GM18526 (cell line): ENCODE measurements around the gene KRTAP5-10.

ENCODE experiments used
- POLR2A ChIP-seq: IDR thresholded peaks from 3 replicates; pipeline ENCODE4 v1.6.1; 2011; ENCODE audit not compliant: insufficient read length; ENCODE audit errors: extremely low read depth

Gene KRTAP5-10

DNA sequence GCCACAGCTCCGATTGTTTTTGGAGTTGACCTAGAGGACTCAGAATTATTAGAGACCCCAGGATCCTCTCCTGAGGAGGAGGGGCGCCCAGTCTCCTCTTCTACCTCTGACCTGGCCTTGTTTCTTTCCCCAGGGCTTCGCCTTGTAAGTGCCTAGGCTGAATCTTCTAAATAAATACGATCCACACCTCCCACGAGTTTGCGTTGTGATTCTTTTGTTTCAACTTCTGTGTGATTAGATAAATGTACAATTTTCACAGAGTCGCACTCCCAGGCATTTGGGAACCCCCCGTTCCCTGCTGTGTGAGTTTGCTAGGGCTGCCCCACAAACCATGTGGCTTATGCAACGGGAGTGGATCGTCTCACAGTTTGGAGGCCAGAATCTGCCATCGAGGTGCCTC lies 26.3 kb upstream of the KRTAP5-10 start:
- TF ChIP-seq POLR2A, result no peak

DNA sequence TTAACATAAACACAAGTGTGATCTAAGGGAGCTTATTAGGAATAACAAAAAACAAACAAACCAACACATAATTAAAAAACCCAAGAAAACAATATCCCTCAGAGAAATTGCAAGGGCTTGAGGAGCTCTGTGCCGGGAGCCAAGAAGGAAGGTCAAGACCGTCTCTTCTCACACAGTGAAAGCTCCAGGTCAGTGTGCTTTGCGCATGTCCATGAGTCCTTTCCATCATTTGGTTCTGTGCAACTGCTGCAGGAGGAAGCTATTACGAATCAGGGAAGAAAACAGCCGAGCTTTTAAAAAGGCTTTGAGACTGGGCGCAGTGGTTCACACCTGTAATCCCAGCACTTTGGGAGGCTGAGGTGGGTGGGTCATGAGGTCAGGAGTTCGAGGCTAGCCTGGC lies 23.0 kb upstream of the KRTAP5-10 start:
- TF ChIP-seq POLR2A, result no peak

- no peak for TF ChIP-seq POLR2A
These were observed 22.2 kb upstream of the KRTAP5-10 start for GRCh38 chr11:71542879-71543777.

GRCh38 chr11:71543866-71544265 lies 21.5 kb upstream of the KRTAP5-10 start:
- no peak for TF ChIP-seq POLR2A

- TF ChIP-seq POLR2A, result no peak
These were observed 20.7 kb upstream of the KRTAP5-10 start for GRCh38 chr11:71544525-71545214.

- TF ChIP-seq POLR2A, result no peak
These were observed 19.9 kb upstream of the KRTAP5-10 start for GRCh38 chr11:71545405-71545966.

GRCh38 chr11:71548120-71548519 lies 17.2 kb upstream of the KRTAP5-10 start, which contains the start of gene KRTAP5-9:
Gene KRTAP5-9 (plus strand): TSS chr11:71548420. CDS start chr11:71548658, 238 bp downstream.
- no peak for TF ChIP-seq POLR2A

DNA sequence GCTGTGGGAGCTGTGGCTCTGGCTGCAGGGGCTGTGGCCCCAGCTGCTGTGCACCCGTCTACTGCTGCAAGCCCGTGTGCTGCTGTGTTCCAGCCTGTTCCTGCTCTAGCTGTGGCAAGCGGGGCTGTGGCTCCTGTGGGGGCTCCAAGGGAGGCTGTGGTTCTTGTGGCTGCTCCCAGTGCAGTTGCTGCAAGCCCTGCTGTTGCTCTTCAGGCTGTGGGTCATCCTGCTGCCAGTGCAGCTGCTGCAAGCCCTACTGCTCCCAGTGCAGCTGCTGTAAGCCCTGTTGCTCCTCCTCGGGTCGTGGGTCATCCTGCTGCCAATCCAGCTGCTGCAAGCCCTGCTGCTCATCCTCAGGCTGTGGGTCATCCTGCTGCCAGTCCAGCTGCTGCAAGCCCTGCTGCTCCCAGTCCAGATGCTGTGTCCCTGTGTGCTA lies 16.6 kb upstream of the KRTAP5-10 start:
- TF ChIP-seq POLR2A, result no peak

DNA sequence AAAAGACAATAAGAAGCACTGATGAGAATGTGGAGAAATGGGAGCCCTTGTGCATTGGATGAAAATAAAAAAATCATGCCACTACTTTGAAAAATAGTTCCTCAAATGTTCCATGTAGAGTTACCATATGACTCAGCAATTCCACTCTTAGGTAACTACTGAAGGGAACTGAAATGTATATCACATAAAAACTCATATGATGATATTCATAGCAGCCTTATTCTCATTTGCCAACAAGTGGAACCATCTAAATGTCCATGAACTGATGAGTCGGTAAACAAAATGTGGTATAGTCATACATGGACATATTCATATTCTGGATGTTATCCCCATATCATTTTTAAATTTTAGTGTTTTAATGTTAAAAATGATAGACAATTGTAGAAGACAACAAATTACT lies 13.7 kb upstream of the KRTAP5-10 start:
- no peak for TF ChIP-seq POLR2A

DNA sequence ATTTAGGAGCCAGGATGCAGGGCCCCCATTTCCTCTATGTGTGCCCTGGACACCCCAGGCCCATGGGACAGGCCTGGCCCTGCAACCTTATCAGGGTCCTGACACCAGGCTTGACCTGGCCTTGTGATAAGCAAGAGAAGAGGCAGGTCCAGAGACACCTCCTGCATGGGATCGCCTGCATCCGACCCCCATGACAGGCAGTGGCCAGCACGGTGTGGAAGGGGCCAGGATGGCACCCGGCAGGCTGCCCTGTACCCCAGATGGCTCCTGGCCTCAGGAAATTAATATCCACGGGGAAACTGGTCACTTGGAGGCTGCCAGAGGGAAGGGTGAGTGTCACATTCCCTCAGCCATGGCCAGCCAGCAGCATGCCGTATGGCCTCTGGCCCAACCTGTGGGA lies 10.4 kb upstream of the KRTAP5-10 start:
- TF ChIP-seq POLR2A, result no peak

GRCh38 chr11:71555508-71555907 lies 9.9 kb upstream of the KRTAP5-10 start:
- no peak for TF ChIP-seq POLR2A

DNA sequence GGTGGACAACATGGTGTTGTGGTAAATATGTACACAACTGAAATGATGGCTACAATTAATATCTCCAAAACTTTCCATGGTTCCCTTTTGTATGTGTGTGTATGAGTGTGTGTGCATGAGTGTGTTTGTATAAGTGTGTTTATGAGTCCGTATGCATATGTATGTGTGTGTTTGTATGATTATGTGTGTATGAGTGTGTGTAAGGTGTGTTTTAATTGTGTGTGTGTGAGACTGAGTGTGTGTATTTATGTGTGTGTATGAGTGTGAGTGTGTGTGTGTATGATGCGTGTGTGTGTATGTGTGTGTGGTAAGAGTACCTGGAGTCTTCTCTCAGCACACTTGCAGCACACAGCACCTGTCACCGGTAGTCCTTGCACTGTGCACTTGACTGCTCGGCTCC lies 9.3 kb upstream of the KRTAP5-10 start:
- TF ChIP-seq POLR2A, result no peak

DNA sequence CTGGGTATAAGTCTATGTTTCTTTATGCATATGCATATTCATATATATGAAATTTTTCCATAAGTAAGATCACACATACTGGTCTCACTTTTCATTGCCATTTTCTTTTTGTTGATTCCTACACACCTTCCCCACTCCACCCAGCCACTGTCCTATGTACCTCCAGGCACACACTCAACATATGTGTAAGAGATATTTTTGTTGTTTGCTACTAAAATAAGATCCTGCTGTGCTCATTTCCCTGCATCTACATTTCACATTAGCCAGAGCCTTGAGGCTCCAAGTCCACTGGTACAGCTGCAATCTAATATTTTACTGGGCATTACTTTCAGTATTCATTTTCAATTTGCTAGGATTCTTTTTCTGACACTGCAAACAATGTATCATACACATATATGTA lies 8.1 kb upstream of the KRTAP5-10 start:
- no peak for TF ChIP-seq POLR2A

- no peak for TF ChIP-seq POLR2A
These were observed 6.4 kb upstream of the KRTAP5-10 start for GRCh38 chr11:71558996-71559395.

DNA sequence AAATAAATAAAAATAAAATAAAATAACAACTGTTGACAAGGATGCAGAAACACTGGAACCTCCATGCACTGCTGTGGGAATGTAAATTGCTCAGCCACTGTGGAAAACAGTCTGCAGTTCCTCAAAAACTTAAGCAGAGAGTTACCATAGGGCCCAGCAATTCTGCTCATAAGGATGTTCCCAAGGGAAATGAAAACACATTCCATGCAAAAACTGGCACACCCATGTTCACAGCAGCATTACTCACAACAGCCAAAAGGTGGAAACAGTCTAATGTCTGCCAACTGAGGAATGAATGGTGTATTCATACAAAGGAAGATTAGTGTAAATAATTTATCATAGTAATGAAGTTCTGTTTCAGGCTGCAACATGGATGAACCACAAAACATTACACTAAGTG lies 3.2 kb upstream of the KRTAP5-10 start:
- TF ChIP-seq POLR2A, result no peak

DNA sequence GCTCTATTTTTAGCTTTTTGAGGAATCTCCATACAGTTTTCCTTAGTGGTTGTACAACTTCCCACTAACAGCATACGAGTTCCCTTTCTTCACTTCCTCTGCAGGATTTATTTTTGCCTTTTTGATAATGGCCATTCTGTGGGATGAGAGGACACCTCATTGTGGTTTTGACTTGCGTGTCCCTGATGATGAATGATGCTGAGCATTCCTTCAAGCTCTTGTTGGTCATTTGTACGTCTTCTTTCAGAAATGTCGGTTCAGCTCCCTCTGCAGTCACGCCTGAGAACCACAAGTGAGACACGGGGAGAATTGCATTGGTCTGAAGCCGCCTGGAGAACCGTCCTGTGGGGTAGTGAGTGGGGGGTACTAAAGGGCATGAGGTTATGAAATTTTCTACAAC lies 2.0 kb upstream of the KRTAP5-10 start:
- TF ChIP-seq POLR2A, result no peak
